Liver (tissue), 9 donors: ENCODE measurements around the gene RARRES2. TPM values are rescaled to one million over a fixed set of nuclear protein-coding genes. Genes with fewer than 3 reads are reported as not detected.
"Not testable (repeated sequence)": the region's sequence is repeated elsewhere in the genome, so short reads cannot be mapped to it uniquely, and the experiment has no call there.

Experiments
- DNase-seq: peaks from one replicate; pipeline ENCODE4 v3.0.0-alpha.2; 2017; ENCODE audit warnings: low spot score
- H3K27ac ChIP-seq, 2 donors: one replicate each; pipeline ENCODE4 v1.7.0; 2013; ENCODE audit warnings: inconsistent platforms in 2 of 2, low read length in 2 of 2, control low read depth in 1 of 2, low read depth in 1 of 2, mild to moderate bottlenecking in 1 of 2
- H3K27me3 ChIP-seq, 4 donors: one replicate each; pipeline versions ENCODE4 v1.6.1 to v1.7.0; 2013; ENCODE audit warnings: low read length in 3 of 4, inconsistent platforms in 1 of 4, mild to moderate bottlenecking in 1 of 4, moderate library complexity in 1 of 4; ENCODE audit not compliant: control insufficient read depth in 4 of 4, insufficient read depth in 4 of 4
- H3K36me3 ChIP-seq, 4 donors: one replicate each; pipeline versions ENCODE4 v1.6.1 to v1.7.0; 2013; ENCODE audit warnings: low read length in 3 of 4, mild to moderate bottlenecking in 3 of 4, low read depth in 1 of 4, moderate library complexity in 1 of 4; ENCODE audit not compliant: control insufficient read depth in 4 of 4, insufficient read depth in 3 of 4
- H3K4me1 ChIP-seq, 4 donors: one replicate each; pipeline versions ENCODE4 v1.6.1 to v1.7.0; 2013; ENCODE audit warnings: low read length in 3 of 4, mild to moderate bottlenecking in 3 of 4, moderate library complexity in 1 of 4; ENCODE audit not compliant: control insufficient read depth in 4 of 4, insufficient read depth in 4 of 4
- H3K4me3 ChIP-seq, 3 donors: one replicate each; pipeline versions ENCODE4 v1.6.1 to v1.7.0; 2013; ENCODE audit warnings: low read length in 3 of 3, control low read depth in 1 of 3, low read depth in 1 of 3, mild to moderate bottlenecking in 1 of 3
- H3K9ac ChIP-seq, 2 donors: one replicate each; pipeline ENCODE4 v1.7.0; 2013; ENCODE audit warnings: low read length in 2 of 2, mild to moderate bottlenecking in 2 of 2, moderate library complexity in 2 of 2, control low read depth in 1 of 2, low read depth in 1 of 2
- H3K9me3 ChIP-seq, 4 donors: one replicate each; pipeline versions ENCODE4 v1.6.1 to v1.7.0; 2013; ENCODE audit warnings: low read length in 3 of 4; ENCODE audit not compliant: control insufficient read depth in 4 of 4
- EGR1 ChIP-seq, 2 donors: IDR thresholded peaks; 2 replicates each; pipeline ENCODE4 v1.6.1; 2016 to 2018; ENCODE audit warnings: antibody characterized with exemption in 2 of 2, low read depth in 2 of 2
- FOXA1 ChIP-seq: IDR thresholded peaks from 2 replicates; pipeline ENCODE4 v1.6.1; 2016; ENCODE audit warnings: antibody characterized with exemption
- FOXA2 ChIP-seq: IDR thresholded peaks from 2 replicates; pipeline ENCODE4 v1.6.1; 2016; ENCODE audit warnings: antibody characterized with exemption
- GABPA ChIP-seq, 2 donors: IDR thresholded peaks in 1 of 2; conservative IDR thresholded peaks in 1 of 2; 2 replicates each; pipeline ENCODE4 v1.6.1; 2016; ENCODE audit warnings: antibody characterized with exemption in 2 of 2, mild to moderate bottlenecking in 1 of 2, moderate library complexity in 1 of 2
- HNF4A ChIP-seq, 2 donors: conservative IDR thresholded peaks; 2 replicates each; pipeline ENCODE4 v1.6.1; 2016; ENCODE audit warnings: antibody characterized with exemption in 2 of 2, mild to moderate bottlenecking in 2 of 2
- HNF4G ChIP-seq: IDR thresholded peaks from 2 replicates; pipeline ENCODE4 v1.6.1; 2016; ENCODE audit warnings: antibody characterized with exemption
- JUND ChIP-seq, 2 donors: IDR thresholded peaks; 2 replicates each; pipeline ENCODE4 v1.6.1; 2016; ENCODE audit warnings: antibody characterized with exemption in 2 of 2
- MAX ChIP-seq: IDR thresholded peaks from 2 replicates; pipeline ENCODE4 v1.6.1; 2016; ENCODE audit warnings: antibody characterized with exemption
- NR2F2 ChIP-seq: IDR thresholded peaks from 2 replicates; pipeline ENCODE4 v1.6.1; 2016; ENCODE audit warnings: antibody characterized with exemption
- RAD21 ChIP-seq, 2 donors: IDR thresholded peaks; 2 replicates each; pipeline ENCODE4 v1.6.1; 2016; ENCODE audit warnings: antibody characterized with exemption in 2 of 2, mild to moderate bottlenecking in 2 of 2
- REST ChIP-seq: IDR thresholded peaks from 2 replicates; pipeline ENCODE4 v1.6.1; 2016; ENCODE audit warnings: antibody characterized with exemption, mild to moderate bottlenecking
- RXRA ChIP-seq, 2 donors: IDR thresholded peaks; 2 replicates each; pipeline ENCODE4 v1.6.1; 2017 to 2018; ENCODE audit warnings: antibody characterized with exemption in 2 of 2, mild to moderate bottlenecking in 1 of 2
- TAF1 ChIP-seq: conservative IDR thresholded peaks from 2 replicates; pipeline ENCODE4 v1.6.1; 2016; ENCODE audit warnings: antibody characterized with exemption, mild to moderate bottlenecking
- YY1 ChIP-seq: IDR thresholded peaks from 2 replicates; pipeline ENCODE4 v1.6.1; 2016; ENCODE audit warnings: antibody characterized with exemption, mild to moderate bottlenecking
- WGBS: extraction: QIAGEN DNeasy Blood & Tissue Kit; methylation state at CpG from one replicate; pipeline ENCODE4 v1.1.7; 2013; 5-methylcytosine and 5-hydroxymethylcytosine counted together
- polyA plus RNA-seq, 2 donors: library from polyadenylated mRNA; stranded (reverse) in 1 of 2; unstranded in 1 of 2; fragments of 200-250 nt in 1 of 2; fragments of >200 nt in 1 of 2; fragmentation: Nextera tagmentation in 1 of 2; extraction: Ambion mirVana in 1 of 2; gene quantifications; one replicate each; pipeline versions ENCODE4 v1.2.1 to v1.2.3, GENCODE V29; 2013 to 2015
- total RNA-seq, 2 donors: library from RNA; depleted of rRNA; stranded (reverse); fragments of >200 nt; gene quantifications; one replicate each; pipeline ENCODE4 v1.2.3, GENCODE V29; 2014
- TF ChIP-seq, protein P1 (sequence below): IDR thresholded peaks from 2 replicates; pipeline ENCODE4 v1.6.1; 2016; ENCODE audit warnings: antibody characterized with exemption
- TF ChIP-seq, protein P2 (sequence below): fragments of 150-350 bp; IDR thresholded peaks from 2 replicates; pipeline ENCODE4 v1.5.1; 2017; ENCODE audit warnings: improper control_type of control experiment, low read depth, low read length; ENCODE audit not compliant: missing input control
- donor health status: healthy.
- donor health status: healthy.
- donor health status: healthy.
- donor health status: healthy.
- donor health status: healthy.

RARRES2 gene
- total and polyA plus RNA-seq, 4 donors = 149 to 1,915 (median 842) TPM

DNA sequence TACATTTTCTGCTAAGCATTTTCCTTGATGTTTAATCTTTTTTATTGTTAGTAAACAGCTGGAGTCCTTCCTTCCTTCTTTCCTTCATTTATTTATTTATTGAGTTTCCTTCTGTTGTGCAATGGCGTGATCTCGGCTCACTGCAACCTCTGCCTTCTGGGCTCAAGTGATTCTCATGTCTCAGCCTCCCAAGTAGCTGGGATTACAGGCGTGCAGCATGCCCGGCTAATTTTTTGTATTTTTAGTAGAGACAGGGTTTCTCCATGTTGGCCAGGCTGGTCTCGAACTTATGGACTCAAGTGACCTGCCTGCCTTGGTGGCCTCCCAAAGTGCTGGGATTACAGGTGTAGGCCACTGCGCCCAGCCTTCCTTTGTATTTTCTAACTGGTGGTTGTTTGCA is 24.4 kb downstream of the RARRES2 start:
- not testable (repeated sequence) for H3K4me3 ChIP-seq, H3K27ac ChIP-seq, H3K9ac ChIP-seq, H3K27me3 ChIP-seq, DNase-seq, H3K36me3 ChIP-seq, H3K9me3 ChIP-seq
- H3K4me1 ChIP-seq = peaks cover 6 to 30% (median 19%) of the 10 kb centered on the region in 4 donors
- WGBS = 79% methylated on average over 6 of the region's 6 CpGs

DNA sequence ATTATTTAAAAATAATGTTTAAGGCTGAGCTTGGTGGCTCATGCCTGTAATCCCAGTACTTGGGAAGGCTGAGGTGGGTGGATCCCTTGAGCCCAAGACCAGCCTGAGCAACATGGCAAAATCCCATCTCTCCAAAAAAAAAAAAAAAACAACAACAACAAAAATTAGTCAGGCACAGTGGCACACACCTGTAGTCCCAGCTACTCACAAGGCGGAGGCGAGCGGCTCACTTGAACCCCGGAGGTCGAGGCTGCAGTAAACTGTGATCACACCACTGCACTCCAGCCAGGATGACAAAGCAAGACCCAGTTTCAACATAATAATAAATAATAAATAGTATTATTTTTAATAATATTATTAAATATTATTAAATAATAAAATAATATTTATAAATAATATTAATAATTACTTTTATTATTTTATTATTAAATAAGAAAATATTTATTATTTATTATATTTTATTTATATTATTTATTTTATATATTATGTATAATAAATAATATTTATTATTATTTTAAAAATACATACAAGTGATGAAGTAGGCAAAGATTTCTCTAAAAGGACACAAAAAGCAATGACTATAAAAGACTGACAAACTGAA is 26.7 kb downstream of the RARRES2 start:
- Histone ChIP-seq H3K36me3 (no peaks in the 10 kb centered on the region), H3K9ac (no peak overlapping the region), H3K4me3 (no peak overlapping the region), H3K9me3 (no peaks in the 10 kb centered on the region), H3K4me1 (peaks cover 0 to 11% (median 7%) of the 10 kb centered on the region in 4 donors), H3K27ac (no peak overlapping the region), H3K27me3 (no peaks in the 10 kb centered on the region)
- WGBS = 97% methylated on average over 5 of the region's 5 CpGs
- TF ChIP-seq RXRA (IDR thresholded peaks at IDR 0.05) = no peak
- TF ChIP-seq HNF4G = no peak
- TF ChIP-seq REST = no peak
- no peak for TF ChIP-seq EGR1 (IDR thresholded peaks at IDR 0.05; ENCODE audit: low read depth in 2 of 2)
- TF ChIP-seq FOXA2 = no peak
- TF ChIP-seq TAF1 = no peak
- TF ChIP-seq FOXA1 = no peak
- no peak for TF ChIP-seq RAD21 (IDR thresholded peaks at IDR 0.05)
- no peak for TF ChIP-seq HNF4A (conservative IDR thresholded peaks at IDR 0.05)
- no peak for TF ChIP-seq JUND (IDR thresholded peaks at IDR 0.05)
- no peak for TF ChIP-seq NR2F2
- TF ChIP-seq, protein P1, sequence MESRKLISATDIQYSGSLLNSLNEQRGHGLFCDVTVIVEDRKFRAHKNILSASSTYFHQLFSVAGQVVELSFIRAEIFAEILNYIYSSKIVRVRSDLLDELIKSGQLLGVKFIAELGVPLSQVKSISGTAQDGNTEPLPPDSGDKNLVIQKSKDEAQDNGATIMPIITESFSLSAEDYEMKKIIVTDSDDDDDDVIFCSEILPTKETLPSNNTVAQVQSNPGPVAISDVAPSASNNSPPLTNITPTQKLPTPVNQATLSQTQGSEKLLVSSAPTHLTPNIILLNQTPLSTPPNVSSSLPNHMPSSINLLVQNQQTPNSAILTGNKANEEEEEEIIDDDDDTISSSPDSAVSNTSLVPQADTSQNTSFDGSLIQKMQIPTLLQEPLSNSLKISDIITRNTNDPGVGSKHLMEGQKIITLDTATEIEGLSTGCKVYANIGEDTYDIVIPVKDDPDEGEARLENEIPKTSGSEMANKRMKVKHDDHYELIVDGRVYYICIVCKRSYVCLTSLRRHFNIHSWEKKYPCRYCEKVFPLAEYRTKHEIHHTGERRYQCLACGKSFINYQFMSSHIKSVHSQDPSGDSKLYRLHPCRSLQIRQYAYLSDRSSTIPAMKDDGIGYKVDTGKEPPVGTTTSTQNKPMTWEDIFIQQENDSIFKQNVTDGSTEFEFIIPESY = no peak
- TF ChIP-seq YY1 = no peak
- no peak for TF ChIP-seq GABPA (IDR thresholded peaks at IDR 0.05 in 1 of 2, conservative IDR thresholded peaks at IDR 0.05 in 1 of 2)
- TF ChIP-seq, protein P2, sequence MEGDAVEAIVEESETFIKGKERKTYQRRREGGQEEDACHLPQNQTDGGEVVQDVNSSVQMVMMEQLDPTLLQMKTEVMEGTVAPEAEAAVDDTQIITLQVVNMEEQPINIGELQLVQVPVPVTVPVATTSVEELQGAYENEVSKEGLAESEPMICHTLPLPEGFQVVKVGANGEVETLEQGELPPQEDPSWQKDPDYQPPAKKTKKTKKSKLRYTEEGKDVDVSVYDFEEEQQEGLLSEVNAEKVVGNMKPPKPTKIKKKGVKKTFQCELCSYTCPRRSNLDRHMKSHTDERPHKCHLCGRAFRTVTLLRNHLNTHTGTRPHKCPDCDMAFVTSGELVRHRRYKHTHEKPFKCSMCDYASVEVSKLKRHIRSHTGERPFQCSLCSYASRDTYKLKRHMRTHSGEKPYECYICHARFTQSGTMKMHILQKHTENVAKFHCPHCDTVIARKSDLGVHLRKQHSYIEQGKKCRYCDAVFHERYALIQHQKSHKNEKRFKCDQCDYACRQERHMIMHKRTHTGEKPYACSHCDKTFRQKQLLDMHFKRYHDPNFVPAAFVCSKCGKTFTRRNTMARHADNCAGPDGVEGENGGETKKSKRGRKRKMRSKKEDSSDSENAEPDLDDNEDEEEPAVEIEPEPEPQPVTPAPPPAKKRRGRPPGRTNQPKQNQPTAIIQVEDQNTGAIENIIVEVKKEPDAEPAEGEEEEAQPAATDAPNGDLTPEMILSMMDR = no peak
- no peak for TF ChIP-seq MAX
- DNase-seq = no peak
